ENCODE results near the gene OR4D5. TPM values are rescaled to one million over a fixed set of nuclear protein-coding genes. Genes with fewer than 3 reads are reported as not detected.

The OR4D5 gene
- total RNA-seq, 1 donor from 2014 or later, result not detected

DNA sequence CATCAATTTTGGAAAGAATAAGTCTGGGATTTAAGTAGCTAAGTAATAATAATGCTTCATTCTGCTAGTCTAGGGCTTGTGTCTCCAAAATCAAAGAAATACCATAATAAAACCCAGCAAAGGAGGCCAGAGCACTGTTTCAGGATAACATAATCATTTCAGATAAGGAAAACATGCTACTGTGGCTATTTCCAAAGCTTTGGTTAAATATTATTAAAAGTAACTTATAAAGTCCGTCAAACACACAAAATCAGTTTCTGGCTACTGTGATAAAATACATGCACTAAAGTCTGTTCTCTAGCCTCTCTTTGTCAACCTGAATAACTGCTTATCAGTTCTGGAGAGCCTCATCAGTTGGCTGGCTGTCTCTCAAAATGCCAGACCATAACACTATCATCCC is 5.7 kb downstream of the OR4D5 start:
- DNase-seq (ENCODE audit: low read depth, low spot score), result no peak
- Mint-ChIP-seq H3K9me3 (no peaks in the 10 kb centered on the region), H3K27me3 (ENCODE audit: low read depth) (peaks cover 3% of the 10 kb centered on the region), H3K4me1 (no peaks in the 10 kb centered on the region), H3K4me3 (no peak overlapping the region), H3K27ac (ENCODE audit: unreplicated experiment) (no peak overlapping the region), H3K36me3 (ENCODE audit: low read depth) (no peaks in the 10 kb centered on the region)
- TF ChIP-seq, protein P1, sequence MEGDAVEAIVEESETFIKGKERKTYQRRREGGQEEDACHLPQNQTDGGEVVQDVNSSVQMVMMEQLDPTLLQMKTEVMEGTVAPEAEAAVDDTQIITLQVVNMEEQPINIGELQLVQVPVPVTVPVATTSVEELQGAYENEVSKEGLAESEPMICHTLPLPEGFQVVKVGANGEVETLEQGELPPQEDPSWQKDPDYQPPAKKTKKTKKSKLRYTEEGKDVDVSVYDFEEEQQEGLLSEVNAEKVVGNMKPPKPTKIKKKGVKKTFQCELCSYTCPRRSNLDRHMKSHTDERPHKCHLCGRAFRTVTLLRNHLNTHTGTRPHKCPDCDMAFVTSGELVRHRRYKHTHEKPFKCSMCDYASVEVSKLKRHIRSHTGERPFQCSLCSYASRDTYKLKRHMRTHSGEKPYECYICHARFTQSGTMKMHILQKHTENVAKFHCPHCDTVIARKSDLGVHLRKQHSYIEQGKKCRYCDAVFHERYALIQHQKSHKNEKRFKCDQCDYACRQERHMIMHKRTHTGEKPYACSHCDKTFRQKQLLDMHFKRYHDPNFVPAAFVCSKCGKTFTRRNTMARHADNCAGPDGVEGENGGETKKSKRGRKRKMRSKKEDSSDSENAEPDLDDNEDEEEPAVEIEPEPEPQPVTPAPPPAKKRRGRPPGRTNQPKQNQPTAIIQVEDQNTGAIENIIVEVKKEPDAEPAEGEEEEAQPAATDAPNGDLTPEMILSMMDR (conservative IDR thresholded peaks at IDR 0.05), result no peak

DNA sequence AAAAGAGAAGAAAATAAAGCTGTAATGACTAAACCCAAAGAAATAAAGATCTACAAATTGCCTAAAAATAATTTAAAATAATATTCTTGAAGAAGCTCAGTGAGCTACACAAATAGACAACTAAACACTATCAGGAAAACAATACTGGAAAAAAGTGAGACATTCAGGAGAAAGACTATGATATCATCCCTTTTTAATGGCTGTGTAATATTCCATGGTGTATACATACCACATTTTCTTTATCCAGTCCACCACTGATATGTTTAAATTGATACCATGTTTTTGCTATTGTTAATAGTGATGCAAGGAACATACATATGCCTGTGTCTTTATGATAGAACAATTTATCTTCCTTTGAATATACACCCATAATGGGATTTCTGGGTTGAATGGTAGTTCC is 17.3 kb downstream of the OR4D5 start:
- no peak overlapping the region for H3K27ac Mint-ChIP-seq (ENCODE audit: unreplicated experiment)
- TF ChIP-seq, protein P1 (conservative IDR thresholded peaks at IDR 0.05), result no peak
- no peaks in the 10 kb centered on the region for H3K4me1 Mint-ChIP-seq
- DNase-seq (ENCODE audit: low read depth, low spot score), result no peak
- H3K9me3 Mint-ChIP-seq, result peaks cover 14% of the 10 kb centered on the region
- no peak overlapping the region for H3K4me3 Mint-ChIP-seq
- H3K36me3 Mint-ChIP-seq (ENCODE audit: low read depth), result no peaks in the 10 kb centered on the region
- H3K27me3 Mint-ChIP-seq (ENCODE audit: low read depth), result peaks cover 17% of the 10 kb centered on the region

DNA sequence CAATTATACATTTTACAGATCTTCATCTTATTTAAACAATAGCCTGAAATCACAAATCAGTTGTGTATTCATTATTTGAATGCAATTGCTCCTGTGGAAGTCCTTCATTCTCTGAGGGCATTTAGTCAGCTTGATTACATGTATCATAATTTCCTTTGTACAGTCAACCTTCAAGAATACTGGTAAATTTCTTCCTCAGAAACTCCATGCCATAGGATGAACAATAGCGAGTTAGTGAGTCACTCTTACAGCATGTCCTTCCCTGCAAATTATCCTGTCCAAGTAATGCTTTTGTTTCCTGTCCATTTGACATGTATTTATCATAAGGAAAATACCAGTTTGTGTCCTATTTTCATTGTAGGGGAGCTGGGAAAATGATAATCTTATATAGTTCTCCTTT is 34.4 kb downstream of the OR4D5 start:
- Mint-ChIP-seq H3K27me3 (ENCODE audit: low read depth) (no peaks in the 10 kb centered on the region), H3K9me3 (peaks cover 3% of the 10 kb centered on the region), H3K4me1 (no peaks in the 10 kb centered on the region), H3K27ac (ENCODE audit: unreplicated experiment) (no peak overlapping the region), H3K4me3 (no peak overlapping the region), H3K36me3 (ENCODE audit: low read depth) (no peaks in the 10 kb centered on the region)
- TF ChIP-seq, protein P1 (conservative IDR thresholded peaks at IDR 0.05), result no peak
- no peak for DNase-seq (ENCODE audit: low read depth, low spot score)

DNA sequence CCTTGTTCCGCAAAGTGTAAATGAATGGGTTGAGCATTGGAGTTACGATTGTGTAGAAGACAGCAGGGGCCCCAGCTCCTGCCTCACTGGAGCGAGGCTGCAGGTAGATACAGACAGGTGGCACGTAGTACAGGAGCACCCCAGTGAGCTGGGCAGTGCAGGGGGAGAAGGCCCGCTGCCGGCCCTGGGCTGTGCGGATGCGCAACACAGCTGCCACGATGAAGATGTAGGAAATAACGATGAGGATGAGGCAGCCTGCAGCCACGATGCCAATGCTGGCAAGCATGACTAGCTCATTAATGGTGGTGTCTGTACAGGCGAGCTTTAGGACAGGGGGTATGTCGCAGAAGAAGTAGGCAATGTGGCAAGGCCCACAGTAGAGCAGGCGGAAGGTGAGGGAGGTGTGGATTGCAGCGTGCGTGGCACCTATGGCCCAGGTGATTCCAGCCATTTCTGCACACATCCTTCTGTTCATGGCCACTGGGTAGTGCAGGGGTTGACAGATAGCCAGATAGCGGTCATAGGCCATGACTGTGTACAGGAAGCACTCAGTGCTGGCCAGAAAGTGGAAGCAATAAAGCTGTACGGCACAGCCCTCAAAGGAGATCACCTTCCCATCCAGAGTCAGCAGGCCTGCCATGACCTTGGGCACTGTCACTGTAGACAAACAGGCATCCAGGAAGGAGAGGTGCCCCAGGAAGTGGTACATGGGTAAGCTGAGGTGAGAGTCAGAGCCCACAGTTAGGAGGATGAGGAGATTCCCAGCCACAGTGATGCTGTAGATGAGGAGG is 37.5 kb downstream of the OR4D5 start:
- Mint-ChIP-seq H3K36me3 (ENCODE audit: low read depth) (no peaks in the 10 kb centered on the region), H3K27me3 (ENCODE audit: low read depth) (no peaks in the 10 kb centered on the region), H3K4me1 (peaks cover 19% of the 10 kb centered on the region), H3K27ac (ENCODE audit: unreplicated experiment) (peak overlapping the region; percentile 43), H3K9me3 (peaks cover 4% of the 10 kb centered on the region), H3K4me3 (no peak overlapping the region)
- DNase-seq (ENCODE audit: low read depth, low spot score), result no peak
- TF ChIP-seq, protein P1 (conservative IDR thresholded peaks at IDR 0.05), result no peak

DNA sequence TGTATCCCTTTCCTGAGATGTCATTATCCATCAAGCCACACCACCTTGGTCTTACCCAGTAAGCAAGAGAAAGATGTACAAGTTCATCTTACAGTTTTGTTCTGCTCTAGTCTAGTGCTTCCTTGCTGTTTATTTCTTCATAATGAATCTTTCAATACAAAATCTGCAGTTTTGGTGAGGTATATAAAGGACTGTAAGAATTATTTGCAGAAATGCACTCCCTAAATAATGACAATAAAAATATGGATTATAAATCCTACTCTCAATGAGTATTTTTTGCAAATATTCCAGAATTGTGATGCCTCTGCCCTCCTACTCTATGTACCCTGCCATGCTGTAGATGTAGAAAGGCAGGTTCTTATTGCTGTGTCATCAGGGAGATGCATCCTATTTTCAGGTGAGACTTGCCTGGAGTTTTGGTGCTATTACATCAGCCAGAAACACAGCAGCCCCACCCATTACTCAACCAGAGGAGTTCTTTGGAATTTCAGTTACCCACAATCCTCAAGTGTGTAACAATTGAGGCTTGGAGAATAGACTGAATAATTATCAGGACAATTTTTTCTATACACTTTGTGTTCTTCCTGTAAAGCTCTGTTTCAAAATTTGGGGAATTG is 38.4 kb downstream of the OR4D5 start, which contains the start of gene OR10S1:
TSS of gene OR10S1 (minus strand) at position 51 of the 617 bp plus-strand sequence. CDS start 117 bp downstream, outside the sequence.
- DNase-seq (ENCODE audit: low read depth, low spot score), result no peak
- H3K27ac Mint-ChIP-seq (ENCODE audit: unreplicated experiment), result peak within 1 kb of the TSS; percentile 43
- peaks cover 9% of the 10 kb centered on the region for H3K9me3 Mint-ChIP-seq
- no peak within 1 kb of the TSS for H3K4me3 Mint-ChIP-seq
- no peaks in the 10 kb centered on the region for H3K27me3 Mint-ChIP-seq (ENCODE audit: low read depth)
- TF ChIP-seq, protein P1 (conservative IDR thresholded peaks at IDR 0.05), result no peak
- peaks cover 21% of the 10 kb centered on the region for H3K4me1 Mint-ChIP-seq
- peaks cover 5% of the 10 kb centered on the region for H3K36me3 Mint-ChIP-seq (ENCODE audit: low read depth)
